Neural crest cell (in vitro differentiated cells): Measurements from ENCODE around the gene USP44. TPM values are rescaled to one million over a fixed set of nuclear protein-coding genes. Genes with fewer than 3 reads are reported as not detected.

ENCODE experiments used
- DNase-seq: peaks from one replicate; pipeline ENCODE4 v3.0.0; 2021; ENCODE audit warnings: low read depth, mixed read lengths, low spot score
- H3K27ac Mint-ChIP-seq: one replicate; pipeline ENCODE4 v1.8.0; 2021; ENCODE audit warnings: mild to moderate bottlenecking, mixed read lengths; ENCODE audit not compliant: unreplicated experiment
- H3K27me3 Mint-ChIP-seq: 2 replicates; pipeline ENCODE4 v1.8.0; 2021; ENCODE audit warnings: low read depth, mild to moderate bottlenecking, mixed read lengths
- H3K36me3 Mint-ChIP-seq: 2 replicates; pipeline ENCODE4 v1.8.0; 2021; ENCODE audit warnings: low read depth, mild to moderate bottlenecking, mixed read lengths
- H3K4me1 Mint-ChIP-seq: 2 replicates; pipeline ENCODE4 v1.8.0; 2021; ENCODE audit warnings: mixed read lengths
- H3K4me3 Mint-ChIP-seq: one replicate; pipeline ENCODE4 v1.8.0; 2021; ENCODE audit warnings: mild to moderate bottlenecking, mixed read lengths
- H3K9me3 Mint-ChIP-seq: 2 replicates; pipeline ENCODE4 v1.8.0; 2021; ENCODE audit warnings: mixed read lengths
- total RNA-seq: library from RNA; stranded (reverse); gene quantifications from 2 replicates; pipeline ENCODE4 v1.2.1, GENCODE V29; 2021
- TF ChIP-seq, protein P1 (sequence below): fragments of 200-600 bp; sonication (generic); conservative IDR thresholded peaks from 2 replicates; pipeline ENCODE4 v1.5.0; 2021; ENCODE audit warnings: antibody characterized with exemption, mild to moderate bottlenecking

The USP44 gene
- total RNA-seq, 1 donor from 2014 or later: 15.5 TPM

GRCh38 chr12:95591731-95592130 lies 40.5 kb upstream of the USP44 start:
- TF ChIP-seq, protein P1, sequence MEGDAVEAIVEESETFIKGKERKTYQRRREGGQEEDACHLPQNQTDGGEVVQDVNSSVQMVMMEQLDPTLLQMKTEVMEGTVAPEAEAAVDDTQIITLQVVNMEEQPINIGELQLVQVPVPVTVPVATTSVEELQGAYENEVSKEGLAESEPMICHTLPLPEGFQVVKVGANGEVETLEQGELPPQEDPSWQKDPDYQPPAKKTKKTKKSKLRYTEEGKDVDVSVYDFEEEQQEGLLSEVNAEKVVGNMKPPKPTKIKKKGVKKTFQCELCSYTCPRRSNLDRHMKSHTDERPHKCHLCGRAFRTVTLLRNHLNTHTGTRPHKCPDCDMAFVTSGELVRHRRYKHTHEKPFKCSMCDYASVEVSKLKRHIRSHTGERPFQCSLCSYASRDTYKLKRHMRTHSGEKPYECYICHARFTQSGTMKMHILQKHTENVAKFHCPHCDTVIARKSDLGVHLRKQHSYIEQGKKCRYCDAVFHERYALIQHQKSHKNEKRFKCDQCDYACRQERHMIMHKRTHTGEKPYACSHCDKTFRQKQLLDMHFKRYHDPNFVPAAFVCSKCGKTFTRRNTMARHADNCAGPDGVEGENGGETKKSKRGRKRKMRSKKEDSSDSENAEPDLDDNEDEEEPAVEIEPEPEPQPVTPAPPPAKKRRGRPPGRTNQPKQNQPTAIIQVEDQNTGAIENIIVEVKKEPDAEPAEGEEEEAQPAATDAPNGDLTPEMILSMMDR: no peak
- DNase-seq: no peak
- Mint-ChIP-seq H3K36me3 (no peaks in the 10 kb centered on the region), H3K4me1 (no peaks in the 10 kb centered on the region), H3K4me3 (no peak overlapping the region), H3K27me3 (peaks cover 3% of the 10 kb centered on the region), H3K27ac (no peak overlapping the region), H3K9me3 (no peaks in the 10 kb centered on the region)

DNA sequence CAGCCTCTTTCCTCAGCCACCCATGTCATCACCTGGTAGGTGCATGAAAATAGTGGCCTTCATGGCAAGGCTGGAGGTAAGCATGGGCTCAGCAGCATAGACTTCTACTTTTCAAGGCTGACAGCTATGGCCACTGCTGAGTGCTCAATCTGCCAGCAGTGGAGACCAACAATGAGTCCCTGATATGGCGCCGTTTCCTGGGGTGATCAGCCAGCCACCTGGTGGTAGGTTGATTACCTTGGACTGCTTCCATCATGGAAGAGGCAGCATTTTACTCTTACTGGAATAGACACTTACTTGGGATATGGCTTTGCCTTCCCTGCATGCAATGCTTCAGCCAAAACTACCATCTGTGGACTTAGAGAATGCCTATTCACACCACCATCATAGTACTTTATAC lies 39.5 kb upstream of the USP44 start:
- Mint-ChIP-seq H3K4me3 (no peak overlapping the region), H3K36me3 (no peaks in the 10 kb centered on the region), H3K27me3 (peaks cover 3% of the 10 kb centered on the region), H3K4me1 (no peaks in the 10 kb centered on the region), H3K9me3 (no peaks in the 10 kb centered on the region), H3K27ac (no peak overlapping the region)
- DNase-seq: no peak
- TF ChIP-seq, protein P1: no peak

DNA sequence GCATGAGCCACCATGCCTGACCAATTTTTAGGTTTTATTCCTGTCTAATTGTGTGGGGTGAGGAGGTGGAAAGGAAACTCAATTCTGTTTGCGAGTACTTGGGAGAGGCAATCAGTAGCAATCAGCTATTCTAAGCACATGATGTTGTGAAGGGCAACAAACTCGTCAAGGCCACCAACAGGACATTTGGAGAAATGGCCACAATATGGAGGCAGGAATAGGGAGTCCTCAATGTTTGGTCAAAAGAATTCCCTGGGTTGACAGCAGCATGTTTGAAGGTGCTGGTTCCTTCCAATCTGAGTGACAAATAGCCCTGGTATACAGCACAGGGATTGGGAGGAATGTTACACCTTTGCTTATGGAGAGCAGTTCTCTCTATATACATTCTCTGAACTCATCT lies 32.7 kb upstream of the USP44 start:
- Mint-ChIP-seq H3K27me3 (no peaks in the 10 kb centered on the region), H3K4me1 (no peaks in the 10 kb centered on the region), H3K9me3 (no peaks in the 10 kb centered on the region), H3K27ac (no peak overlapping the region), H3K4me3 (no peak overlapping the region), H3K36me3 (no peaks in the 10 kb centered on the region)
- TF ChIP-seq, protein P1: no peak
- DNase-seq: no peak

- Mint-ChIP-seq H3K27ac (no peak overlapping the region), H3K4me3 (no peak overlapping the region), H3K4me1 (no peaks in the 10 kb centered on the region), H3K9me3 (no peaks in the 10 kb centered on the region), H3K36me3 (no peaks in the 10 kb centered on the region), H3K27me3 (no peaks in the 10 kb centered on the region)
- no peak for DNase-seq
- TF ChIP-seq, protein P1: peak; percentile 67
These were observed 31.2 kb upstream of the USP44 start for GRCh38 chr12:95582230-95583058.

DNA sequence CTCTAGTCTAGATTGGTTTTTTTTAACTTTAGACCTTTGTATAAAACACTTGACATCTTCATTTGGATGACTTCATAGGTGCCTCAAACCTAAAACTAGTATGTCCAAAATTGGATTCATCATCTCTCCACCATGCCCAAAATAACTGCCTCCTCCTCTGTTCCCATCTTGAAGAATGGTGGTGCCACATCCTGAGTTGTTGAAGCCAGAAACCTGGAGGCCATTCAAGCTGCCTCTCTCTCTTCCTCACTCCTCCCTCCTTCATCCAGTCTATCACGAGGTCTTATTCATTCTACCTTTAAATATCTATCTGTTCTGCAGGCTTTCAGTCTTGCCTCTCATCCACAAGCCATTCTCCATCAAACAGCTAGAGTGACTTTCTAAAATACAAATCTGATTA lies 26.5 kb upstream of the USP44 start:
- TF ChIP-seq, protein P1: no peak
- Mint-ChIP-seq H3K27me3 (peaks cover 7% of the 10 kb centered on the region), H3K36me3 (no peaks in the 10 kb centered on the region), H3K4me3 (no peak overlapping the region), H3K4me1 (peaks cover 11% of the 10 kb centered on the region), H3K27ac (no peak overlapping the region), H3K9me3 (no peaks in the 10 kb centered on the region)
- DNase-seq: no peak
